PC-3 (cell line): ENCODE results near the gene GSG1L. TPM values are rescaled to one million over a fixed set of nuclear protein-coding genes. Genes with fewer than 3 reads are reported as not detected.

Source experiments
- ATAC-seq: fragments of 200-7000 bp; cut with Tn5 transposase; 2 replicates; pipeline ENCODE4 v1.9.1; 2020; ENCODE audit warnings: mild to moderate bottlenecking, moderate library complexity
- BruUV-seq: library from RNA; stranded (reverse); fragments of 400-500 nt; replicated peaks from 2 replicates; lab custom pipeline; 2021; lab: Mats Ljungman, UMichigan
- CTCF ChIA-PET: fragments of 300-600 bp; sonication (Branson Sonifier 250); formaldehyde crosslinking; loops from one replicate; lab custom pipeline; 2022; ENCODE audit warnings: antibody characterized with exemption; lab: Charles Lee
- POLR2A ChIA-PET: fragments of 300-600 bp; sonication (Branson Sonifier 250); formaldehyde crosslinking; loops from one replicate; lab custom pipeline; 2022; ENCODE audit warnings: antibody characterized with exemption; ENCODE audit not compliant: unreplicated experiment; lab: Charles Lee
- DNase-seq: peaks from one replicate; pipeline ENCODE4 v3.0.0-alpha.2; 2015
- H2AFZ ChIP-seq: fragments of 300-600 bp; sonication (generic); 2 replicates; pipeline ENCODE4 v1.6.0; 2016; ENCODE audit warnings: antibody characterized with exemption, low read length
- H3F3A ChIP-seq: fragments of 300-600 bp; sonication (generic); one replicate; pipeline ENCODE4 v1.6.0; 2017; ENCODE audit warnings: antibody characterized with exemption, low read length, control low read depth, mild to moderate bottlenecking; ENCODE audit not compliant: unreplicated experiment
- H3K27ac ChIP-seq: fragments of 300-600 bp; sonication (generic); 2 replicates; pipeline ENCODE4 v1.5.1; 2016; ENCODE audit warnings: mild to moderate bottlenecking, low read length
- H3K27me3 ChIP-seq: fragments of 300-600 bp; sonication (generic); 2 replicates; pipeline ENCODE4 v1.6.1; 2016; ENCODE audit warnings: low read length, mixed read lengths
- H3K36me3 ChIP-seq: fragments of 300-600 bp; sonication (generic); 2 replicates; pipeline ENCODE4 v1.6.1; 2016; ENCODE audit warnings: low read depth, mixed run types, low read length, mixed read lengths
- H3K4me1 ChIP-seq: fragments of 300-600 bp; sonication (generic); 2 replicates; pipeline ENCODE4 v1.5.1; 2016; ENCODE audit warnings: low read length; ENCODE audit not compliant: insufficient read depth
- H3K4me2 ChIP-seq: fragments of 300-600 bp; sonication (generic); 2 replicates; pipeline ENCODE4 v1.6.0; 2016; ENCODE audit warnings: low read length
- H3K4me3 ChIP-seq: fragments of 300-600 bp; sonication (generic); 2 replicates; pipeline ENCODE4 v1.5.1; 2016; ENCODE audit warnings: mild to moderate bottlenecking, low read length, mixed read lengths
- H3K79me2 ChIP-seq: fragments of 300-600 bp; sonication (generic); 2 replicates; pipeline ENCODE4 v1.6.1; 2017; ENCODE audit warnings: low read length, mixed read lengths
- H3K9ac ChIP-seq: fragments of 300-600 bp; sonication (generic); 2 replicates; pipeline ENCODE4 v1.6.0; 2016; ENCODE audit warnings: mild to moderate bottlenecking, low read length
- H3K9me2 ChIP-seq: fragments of 300-600 bp; sonication (generic); replicated peaks from 2 replicates; pipeline ENCODE4 v1.6.1; 2016; ENCODE audit warnings: mixed run types, low read length, mixed read lengths
- H3K9me3 ChIP-seq: fragments of 300-600 bp; sonication (generic); 2 replicates; pipeline ENCODE4 v1.6.1; 2016; ENCODE audit warnings: low read length, mixed read lengths
- H4K20me1 ChIP-seq: fragments of 300-600 bp; sonication (generic); 2 replicates; pipeline ENCODE4 v1.6.1; 2016; ENCODE audit warnings: low read length, mixed read lengths
- EZH2 ChIP-seq: fragments of 300-600 bp; sonication (generic); IDR thresholded peaks from one replicate; pipeline ENCODE4 v1.6.1; 2017; ENCODE audit warnings: antibody characterized with exemption, mild to moderate bottlenecking, low read length; ENCODE audit not compliant: unreplicated experiment
- EZH2phosphoT487 ChIP-seq: fragments of 300-600 bp; sonication (generic); IDR thresholded peaks from 2 replicates; pipeline ENCODE4 v1.6.1; 2018; ENCODE audit warnings: mild to moderate bottlenecking, antibody characterized with exemption, low read length, borderline replicate concordance
- intact Hi-C: fragments of 100-400 bp; cut with micrococcal nuclease; formaldehyde crosslinking; loops from 2 replicates; pipeline ENCODE4 v1.9.0; 2023
- total RNA-seq: library from RNA; depleted of rRNA; stranded (reverse); fragments of >200 nt; gene quantifications from 2 replicates; pipeline ENCODE4 v1.2.3, GENCODE V29; 2014
- TF ChIP-seq, protein P1 (sequence below): fragments of 300-600 bp; sonication (generic); conservative IDR thresholded peaks from 2 replicates; pipeline ENCODE4 v1.5.1; 2017; ENCODE audit warnings: antibody characterized with exemption, low read depth, mild to moderate bottlenecking, low read length

GSG1L gene
- total RNA-seq, 1 experiment from 2014 or later, result not detected

DNA sequence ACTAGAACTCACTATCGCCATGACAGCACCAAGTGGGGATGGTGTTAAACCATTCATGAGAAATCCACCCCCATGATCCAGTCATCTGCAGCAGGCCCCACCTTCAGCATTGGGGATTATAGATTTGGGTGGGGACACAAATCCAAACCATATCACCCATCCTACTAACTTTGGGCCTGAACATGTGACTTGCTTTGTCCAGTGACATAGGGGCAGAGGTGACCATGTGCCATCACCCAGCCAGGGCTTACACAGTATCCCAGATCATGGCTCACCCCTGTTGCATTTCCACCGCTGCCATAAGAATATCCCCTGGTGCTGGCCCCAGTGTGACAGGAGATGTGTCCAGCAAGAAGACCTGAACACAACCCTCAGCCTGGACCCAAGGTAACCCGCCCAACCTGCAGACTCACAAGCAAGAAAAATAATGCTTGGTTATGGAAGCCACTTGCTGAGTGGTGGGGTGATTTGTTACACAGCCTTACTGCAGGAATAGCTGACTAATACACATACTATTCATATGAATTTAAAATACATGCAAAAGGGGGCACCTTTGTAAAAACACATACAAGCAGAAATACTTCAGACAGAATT, 130.9 kb downstream of the GSG1L start:
- POLR2A ChIA-PET, result no interaction called here
- CTCF ChIA-PET, result no interaction called here
- peaks cover 18% of the 10 kb centered on the region; the same call in 1 of the 2 replicates for H3K27me3 ChIP-seq

DNA sequence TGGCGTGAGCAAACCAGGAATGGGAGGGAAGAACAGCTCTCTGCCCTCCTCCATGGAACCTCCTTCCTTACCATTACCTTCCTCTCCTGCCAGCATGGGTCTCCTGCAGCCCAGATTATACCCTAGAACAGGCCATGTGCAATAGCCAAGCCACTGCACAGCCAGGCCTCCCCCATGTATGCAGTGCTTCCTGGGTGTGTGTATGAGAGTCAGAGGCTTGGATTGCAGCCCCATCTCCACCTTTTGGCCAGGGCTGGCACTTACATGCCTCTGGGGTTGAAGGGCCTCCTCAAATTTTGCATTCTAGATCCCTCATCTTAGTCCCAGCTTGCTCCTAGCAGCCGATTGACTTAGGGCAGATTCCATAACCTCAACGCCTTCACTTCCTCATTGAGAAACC, 133.7 kb downstream of the GSG1L start:
- CTCF ChIA-PET, result no interaction called here
- Histone ChIP-seq H3K4me3 (no peak overlapping the region), H3K27me3 (peaks cover 10% of the 10 kb centered on the region; the same call in 1 of the 2 replicates), H3K9ac (no peak overlapping the region), H2AFZ (no peak overlapping the region), H3K36me3 (no peaks in the 10 kb centered on the region), H3K9me3 (no peaks in the 10 kb centered on the region), H4K20me1 (no peaks in the 10 kb centered on the region), H3F3A (no peaks in the 10 kb centered on the region), H3K79me2 (no peaks in the 10 kb centered on the region), H3K9me2 (no peaks in the 10 kb centered on the region), H3K4me2 (no peak overlapping the region), H3K27ac (no peak overlapping the region), H3K4me1 (peaks cover 3% of the 10 kb centered on the region; the same call in 1 of the 2 replicates)
- intact Hi-C loops, result no loop called here
- no peak for TF ChIP-seq EZH2
- no peak for TF ChIP-seq EZH2phosphoT487
- TF ChIP-seq, protein P1, sequence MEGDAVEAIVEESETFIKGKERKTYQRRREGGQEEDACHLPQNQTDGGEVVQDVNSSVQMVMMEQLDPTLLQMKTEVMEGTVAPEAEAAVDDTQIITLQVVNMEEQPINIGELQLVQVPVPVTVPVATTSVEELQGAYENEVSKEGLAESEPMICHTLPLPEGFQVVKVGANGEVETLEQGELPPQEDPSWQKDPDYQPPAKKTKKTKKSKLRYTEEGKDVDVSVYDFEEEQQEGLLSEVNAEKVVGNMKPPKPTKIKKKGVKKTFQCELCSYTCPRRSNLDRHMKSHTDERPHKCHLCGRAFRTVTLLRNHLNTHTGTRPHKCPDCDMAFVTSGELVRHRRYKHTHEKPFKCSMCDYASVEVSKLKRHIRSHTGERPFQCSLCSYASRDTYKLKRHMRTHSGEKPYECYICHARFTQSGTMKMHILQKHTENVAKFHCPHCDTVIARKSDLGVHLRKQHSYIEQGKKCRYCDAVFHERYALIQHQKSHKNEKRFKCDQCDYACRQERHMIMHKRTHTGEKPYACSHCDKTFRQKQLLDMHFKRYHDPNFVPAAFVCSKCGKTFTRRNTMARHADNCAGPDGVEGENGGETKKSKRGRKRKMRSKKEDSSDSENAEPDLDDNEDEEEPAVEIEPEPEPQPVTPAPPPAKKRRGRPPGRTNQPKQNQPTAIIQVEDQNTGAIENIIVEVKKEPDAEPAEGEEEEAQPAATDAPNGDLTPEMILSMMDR, result no peak
- POLR2A ChIA-PET, result no interaction called here
- BruUV-seq, result no TSS peak
- ATAC-seq (no peak), DNase-seq (no peak)

More for the DNA sequence above, 130.9 kb downstream of the GSG1L start:
- Histone ChIP-seq H3K79me2 (no peaks in the 10 kb centered on the region), H3K9me2 (no peaks in the 10 kb centered on the region), H4K20me1 (no peaks in the 10 kb centered on the region), H3K9me3 (no peaks in the 10 kb centered on the region), H2AFZ (no peak overlapping the region), H3F3A (no peaks in the 10 kb centered on the region), H3K9ac (no peak overlapping the region), H3K4me1 (no peaks in the 10 kb centered on the region), H3K4me3 (no peak overlapping the region), H3K36me3 (no peaks in the 10 kb centered on the region), H3K4me2 (no peak overlapping the region), H3K27ac (no peak overlapping the region)
- ATAC-seq, result no peak
- intact Hi-C loops, result no loop called here
- TF ChIP-seq EZH2phosphoT487 (no peak), EZH2 (no peak)
- TF ChIP-seq, protein P1, result no peak
- DNase-seq, result no peak
- BruUV-seq, result no TSS peak

DNA sequence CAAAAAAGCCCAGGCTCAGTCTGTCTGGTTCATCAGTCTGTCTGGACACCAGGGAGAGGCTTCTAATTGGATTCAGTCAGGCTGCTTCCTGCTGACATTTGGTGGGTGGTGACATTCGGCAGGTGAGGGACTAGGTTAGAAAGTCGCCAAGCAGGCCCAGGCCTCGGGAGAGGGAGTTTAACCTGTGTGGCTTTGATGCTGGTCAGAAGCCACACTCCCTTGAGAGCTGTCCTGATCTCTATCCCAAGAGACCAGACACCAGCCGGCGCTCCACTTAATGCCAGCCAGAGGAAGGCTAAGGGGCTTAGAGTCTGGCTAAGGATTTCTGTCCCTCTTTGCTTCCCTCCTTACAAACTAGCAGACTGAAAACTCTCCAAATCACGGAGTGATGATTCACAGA, 135.0 kb downstream of the GSG1L start:
- ATAC-seq (no peak), DNase-seq (no peak)
- H2AFZ ChIP-seq, result no peak overlapping the region
- peaks cover 10% of the 10 kb centered on the region; the same call in 1 of the 2 replicates for H3K27me3 ChIP-seq
- no peaks in the 10 kb centered on the region for H3F3A ChIP-seq
- H3K4me2 ChIP-seq, result no peak overlapping the region
- intact Hi-C loops, result no loop called here
- ChIA-PET CTCF (no interaction called here), POLR2A (no interaction called here)
- H3K4me1 ChIP-seq, result peaks cover 5% of the 10 kb centered on the region; the same call in 1 of the 2 replicates
- no peak overlapping the region for H3K27ac ChIP-seq
- H3K9me3 ChIP-seq, result no peaks in the 10 kb centered on the region
- no peak overlapping the region for H3K4me3 ChIP-seq
- no peaks in the 10 kb centered on the region for H3K9me2 ChIP-seq
- H3K9ac ChIP-seq, result no peak overlapping the region
- H3K36me3 ChIP-seq, result no peaks in the 10 kb centered on the region
- TF ChIP-seq, protein P1, result no peak
- TF ChIP-seq EZH2phosphoT487, result no peak
- no peak for TF ChIP-seq EZH2
- BruUV-seq, result no TSS peak
- H3K79me2 ChIP-seq, result no peaks in the 10 kb centered on the region
- no peaks in the 10 kb centered on the region for H4K20me1 ChIP-seq
